Posterior vena cava (tissue), 2 donors: ENCODE measurements around the gene ARMC5. TPM values are rescaled to one million over a fixed set of nuclear protein-coding genes. Genes with fewer than 3 reads are reported as not detected.
"Not testable (repeated sequence)": the region's sequence is repeated elsewhere in the genome, so short reads cannot be mapped to it uniquely, and the experiment has no call there.

Experiments used
- DNase-seq: peaks from one replicate; pipeline ENCODE4 v3.0.0-alpha.2; 2020; ENCODE audit warnings: low spot score
- intact Hi-C, 2 donors: fragments of 100-400 bp; cut with DNase I; formaldehyde crosslinking; loops; one replicate each; pipeline versions ENCODE4 v1.14.1 to v1.14.2; 2022 to 2023
- total RNA-seq, 2 donors: library from RNA; stranded (reverse); fragmentation: NEBNext Ultra II Directional; extraction: Animal tissue kit (Norgen Biotek cat#: 25700); gene quantifications; one replicate each; pipeline ENCODE4 v1.2.1, GENCODE V29; 2021
- donor health status: DM: yes; HTN: yes; CAD: no.
- donor health status: DM: yes; HTN: yes; CAD: no.

ARMC5 gene
- total RNA-seq, 2 donors from 2014 or later = 6.4 to 8.3 TPM

GRCh38 chr16:31429314-31429713 is 30.0 kb upstream of the ARMC5 start:
- no peak for DNase-seq
- intact Hi-C loops = no loop called here

- DNase-seq = no peak
- intact Hi-C loops = no loop called here
These were observed 29.5 kb upstream of the ARMC5 start for GRCh38 chr16:31429796-31430195.

- intact Hi-C loops = no loop called here
- DNase-seq = no peak
These were observed 28.8 kb upstream of the ARMC5 start for GRCh38 chr16:31430380-31431052.

- peak; percentile 69 for DNase-seq
- intact Hi-C loops = no loop called here
These were observed 23.7 kb upstream of the ARMC5 start for GRCh38 chr16:31435341-31436220.

GRCh38 chr16:31436221-31437045 is 22.9 kb upstream of the ARMC5 start:
- peak; percentile 76 for DNase-seq
- intact Hi-C loops = no loop called here

- intact Hi-C loops = no loop called here
- DNase-seq = no peak
These were observed 20.9 kb upstream of the ARMC5 start for GRCh38 chr16:31438414-31438813.

GRCh38 chr16:31439023-31439422 is 20.3 kb upstream of the ARMC5 start:
- DNase-seq, intact Hi-C loops: not testable (repeated sequence)

- peak; percentile 16 for DNase-seq
These were observed 19.8 kb upstream of the ARMC5 start for GRCh38 chr16:31439519-31439918.

GRCh38 chr16:31440516-31441184 is 18.7 kb upstream of the ARMC5 start:
- intact Hi-C loops = loop anchor here (10.0 kb wide), 2 partner anchors 256 to 266 kb away; partner anchors contain the start of gene FUS (in 1 of the 2)
- no peak for DNase-seq

More at GRCh38 chr16:31439519-31439918, 19.8 kb upstream of the ARMC5 start:
- intact Hi-C loops = no loop called here

- DNase-seq = no peak
- intact Hi-C loops = loop anchor here (10.0 kb wide), 2 partner anchors 257 to 267 kb away; partner anchors contain the start of gene FUS (in 1 of the 2)
These were observed 17.3 kb upstream of the ARMC5 start for GRCh38 chr16:31441956-31442355.

GRCh38 chr16:31445931-31446330 is 13.4 kb upstream of the ARMC5 start:
- DNase-seq = not testable (repeated sequence)
- intact Hi-C loops = loop anchor here (10.0 kb wide), 2 partner anchors 261 to 271 kb away; partner anchors contain the start of gene FUS (in 1 of the 2)

- DNase-seq = no peak
- intact Hi-C loops = loop anchor here in 1 of 2 donors (10.0 kb wide), 1 partner anchor 466 kb away; the partner anchor contains the start of gene HSD3B7
These were observed 8.1 kb upstream of the ARMC5 start for GRCh38 chr16:31451201-31451600.

- peak; percentile 84 for DNase-seq
- intact Hi-C loops = loop anchor here in 1 of 2 donors (10.0 kb wide), 1 partner anchor 467 kb away; the partner anchor contains the start of gene HSD3B7
These were observed 7.5 kb upstream of the ARMC5 start for GRCh38 chr16:31451681-31452351.

GRCh38 chr16:31452631-31453106 is 6.6 kb upstream of the ARMC5 start:
- intact Hi-C loops = loop anchor here in 1 of 2 donors (10.0 kb wide), 1 partner anchor 468 kb away; the partner anchor contains the start of gene HSD3B7
- peak; percentile 37 for DNase-seq

- intact Hi-C loops = loop anchor here in 1 of 2 donors (10.0 kb wide), 1 partner anchor 469 kb away; the partner anchor contains the start of gene HSD3B7
- peak; percentile 82 for DNase-seq
These were observed 5.8 kb upstream of the ARMC5 start for GRCh38 chr16:31453255-31454204.

- intact Hi-C loops = loop anchor here in 1 of 2 donors (10.0 kb wide), 1 partner anchor 471 kb away; the partner anchor contains the start of gene HSD3B7
- peak; percentile 75 for DNase-seq
These were observed 3.5 kb upstream of the ARMC5 start for GRCh38 chr16:31455601-31456314.
